Upper lobe of right lung (tissue), 1 donor: Measurements from ENCODE around the gene EFCAB5. TPM values are rescaled to one million over a fixed set of nuclear protein-coding genes. Genes with fewer than 3 reads are reported as not detected.
"Not testable (repeated sequence)": the region's sequence is repeated elsewhere in the genome, so short reads cannot be mapped to it uniquely, and the experiment has no call there.

Source experiments
- ATAC-seq: fragments of 200-7000 bp; cut with Tn5 transposase; one replicate; pipeline ENCODE4 v1.9.1; 2020; ENCODE audit warnings: mild to moderate bottlenecking, moderate library complexity
- DNase-seq: peaks from one replicate; pipeline ENCODE4 v3.0.0-alpha.2; 2020
- H3K27ac ChIP-seq: fragments of 200-600 bp; one replicate; pipeline ENCODE4 v1.8.0; 2022
- H3K27me3 ChIP-seq: fragments of 200-600 bp; one replicate; pipeline ENCODE4 v1.8.0; 2022; ENCODE audit warnings: mild to moderate bottlenecking
- H3K36me3 ChIP-seq: fragments of 200-600 bp; one replicate; pipeline ENCODE4 v1.8.0; 2022
- H3K4me1 ChIP-seq: fragments of 200-600 bp; one replicate; pipeline ENCODE4 v1.8.0; 2022
- H3K4me3 ChIP-seq: fragments of 200-600 bp; one replicate; pipeline ENCODE4 v1.8.0; 2022; ENCODE audit warnings: mild to moderate bottlenecking
- H3K9me3 ChIP-seq: fragments of 200-600 bp; one replicate; pipeline ENCODE4 v1.8.0; 2022
- CTCF ChIP-seq: fragments of 200-600 bp; IDR thresholded peaks from one replicate; pipeline ENCODE4 v1.8.0; 2022; ENCODE audit warnings: antibody characterized with exemption
- intact Hi-C: fragments of 100-400 bp; cut with DNase I; formaldehyde crosslinking; loops from one replicate; pipeline ENCODE4 v1.11.0; 2022
- total RNA-seq: library from RNA; stranded (reverse); fragmentation: NEBNext Ultra II Directional; extraction: Animal tissue kit (Norgen Biotek cat#: 25700); gene quantifications from one replicate; pipeline ENCODE4 v1.2.1, GENCODE V29; 2021
- donor health status: DM: no; HTN: yes; CAD: no; lungs with severe emphysema.

EFCAB5 gene
- total RNA-seq, 1 donor from 2014 or later, result 1.1 TPM

GRCh38 chr17:29948448-29949215 is 7.2 kb downstream of the EFCAB5 start:
- ATAC-seq, result peak; percentile 51
- H3K27ac ChIP-seq, result no peak overlapping the region
- H3K27me3 ChIP-seq, result no peaks in the 10 kb centered on the region
- DNase-seq, result no peak
- H3K36me3 ChIP-seq, result no peaks in the 10 kb centered on the region
- TF ChIP-seq CTCF, result no peak
- no peaks in the 10 kb centered on the region for H3K9me3 ChIP-seq
- H3K4me1 ChIP-seq, result no peaks in the 10 kb centered on the region
- no peak overlapping the region for H3K4me3 ChIP-seq
- intact Hi-C loops, result no loop called here

- DNase-seq, result no peak
- H3K4me3 ChIP-seq, result no peak overlapping the region
- no peaks in the 10 kb centered on the region for H3K4me1 ChIP-seq
- H3K9me3 ChIP-seq, result no peaks in the 10 kb centered on the region
- no peak overlapping the region for H3K27ac ChIP-seq
- no peak for TF ChIP-seq CTCF
- H3K27me3 ChIP-seq, result no peaks in the 10 kb centered on the region
- intact Hi-C loops, result no loop called here
- H3K36me3 ChIP-seq, result no peaks in the 10 kb centered on the region
- ATAC-seq, result no peak
These were observed 8.3 kb downstream of the EFCAB5 start for GRCh38 chr17:29949696-29950095.

- no peaks in the 10 kb centered on the region for H3K27me3 ChIP-seq
These were observed 13.0 kb downstream of the EFCAB5 start for GRCh38 chr17:29954405-29954804.

GRCh38 chr17:29956225-29956624 is 14.8 kb downstream of the EFCAB5 start:
- Histone ChIP-seq H3K9me3 (no peaks in the 10 kb centered on the region), H3K36me3 (no peaks in the 10 kb centered on the region), H3K27ac (no peak overlapping the region), H3K4me1 (no peaks in the 10 kb centered on the region), H3K4me3 (no peak overlapping the region), H3K27me3 (no peaks in the 10 kb centered on the region)
- intact Hi-C loops, result no loop called here
- DNase-seq, result no peak
- ATAC-seq, result peak; percentile 82
- no peak for TF ChIP-seq CTCF

More at GRCh38 chr17:29954405-29954804, 13.0 kb downstream of the EFCAB5 start:
- Histone ChIP-seq H3K27ac (no peak overlapping the region), H3K9me3 (no peaks in the 10 kb centered on the region), H3K36me3 (no peaks in the 10 kb centered on the region), H3K4me1 (no peaks in the 10 kb centered on the region), H3K4me3 (no peak overlapping the region)
- no peak for ATAC-seq
- no peak for TF ChIP-seq CTCF
- intact Hi-C loops, result no loop called here
- DNase-seq, result no peak

GRCh38 chr17:29957488-29957887 is 16.1 kb downstream of the EFCAB5 start:
- H3K27ac ChIP-seq, H3K27me3 ChIP-seq, ATAC-seq, intact Hi-C loops, H3K9me3 ChIP-seq, H3K36me3 ChIP-seq, DNase-seq, H3K4me1 ChIP-seq, H3K4me3 ChIP-seq: not testable (repeated sequence)

GRCh38 chr17:29958947-29959657 is 17.7 kb downstream of the EFCAB5 start:
- H3K36me3 ChIP-seq, result no peaks in the 10 kb centered on the region
- H3K4me1 ChIP-seq, result no peaks in the 10 kb centered on the region
- intact Hi-C loops, result no loop called here
- H3K27me3 ChIP-seq, result no peaks in the 10 kb centered on the region
- no peak for TF ChIP-seq CTCF
- no peak overlapping the region for H3K27ac ChIP-seq
- no peak overlapping the region for H3K4me3 ChIP-seq
- H3K9me3 ChIP-seq, result no peaks in the 10 kb centered on the region
- ATAC-seq (no peak), DNase-seq (no peak)
